KMS-11 (cell line): Measurements from ENCODE around the gene CSKMT.

Experiments
- H2AFZ ChIP-seq: fragments of 200-600 bp; sonication (generic); 2 replicates; pipeline ENCODE4 v1.6.1; 2016; ENCODE audit warnings: antibody characterized with exemption, mixed run types, low read depth
- H3K27ac ChIP-seq: fragments of 200-600 bp; sonication (generic); 2 replicates; pipeline ENCODE4 v1.6.1; 2016; ENCODE audit warnings: mild to moderate bottlenecking, mixed run types
- H3K27me3 ChIP-seq: fragments of 200-600 bp; sonication (generic); 2 replicates; pipeline ENCODE4 v1.6.1; 2017; ENCODE audit warnings: mild to moderate bottlenecking, low read depth, mixed run types, moderate library complexity; ENCODE audit not compliant: insufficient read depth
- H3K36me3 ChIP-seq: fragments of 200-600 bp; sonication (generic); 2 replicates; pipeline ENCODE4 v1.6.1; 2017; ENCODE audit warnings: mild to moderate bottlenecking, mixed run types; ENCODE audit not compliant: insufficient read depth
- H3K4me1 ChIP-seq: fragments of 200-600 bp; sonication (generic); 2 replicates; pipeline ENCODE4 v1.6.1; 2016; ENCODE audit warnings: mild to moderate bottlenecking, low read depth, mixed run types; ENCODE audit not compliant: poor library complexity, severe bottlenecking
- H3K4me2 ChIP-seq: fragments of 200-600 bp; sonication (generic); 2 replicates; pipeline ENCODE4 v1.7.0; 2016; ENCODE audit warnings: mild to moderate bottlenecking, mixed run types
- H3K4me3 ChIP-seq: fragments of 200-600 bp; sonication (generic); IDR thresholded peaks from 2 replicates; pipeline ENCODE4 v1.6.1; 2017; ENCODE audit warnings: low read depth, low read length, mixed read lengths; ENCODE audit not compliant: insufficient read depth
- H3K79me2 ChIP-seq: fragments of 200-600 bp; sonication (generic); 2 replicates; pipeline ENCODE4 v1.6.1; 2016; ENCODE audit warnings: low read depth, mixed run types; ENCODE audit not compliant: insufficient read depth
- H3K9ac ChIP-seq: fragments of 200-600 bp; sonication (generic); 2 replicates; pipeline ENCODE4 v1.6.1; 2016; ENCODE audit warnings: mild to moderate bottlenecking, mixed run types
- H4K20me1 ChIP-seq: fragments of 200-600 bp; sonication (generic); 2 replicates; pipeline ENCODE4 v1.6.1; 2016; ENCODE audit warnings: mild to moderate bottlenecking, mixed run types; ENCODE audit not compliant: insufficient read depth
- CTCF ChIP-seq: fragments of 200-600 bp; sonication (generic); conservative IDR thresholded peaks from 2 replicates; pipeline ENCODE4 v1.6.1; 2017; ENCODE audit warnings: low read depth, mild to moderate bottlenecking, antibody characterized with exemption, low read length, moderate library complexity, mixed read lengths

Gene CSKMT

GRCh38 chr11:62652161-62653006, 12.7 kb upstream of the CSKMT start:
- Histone ChIP-seq H3K27ac (peak overlapping the region; percentile 78), H3K4me2 (peak overlapping the region; percentile 71), H4K20me1 (no peaks in the 10 kb centered on the region), H3K4me3 (peak overlapping the region; percentile 32), H2AFZ (peak overlapping the region; percentile 72; the same call in 1 of the 2 replicates), H3K27me3 (no peaks in the 10 kb centered on the region), H3K79me2 (peaks cover 29% of the 10 kb centered on the region; the same call in 1 of the 2 replicates), H3K9ac (peak overlapping the region; percentile 72), H3K36me3 (no peaks in the 10 kb centered on the region), H3K4me1 (peaks cover 22% of the 10 kb centered on the region)
- TF ChIP-seq CTCF, result no peak

GRCh38 chr11:62654297-62654696, 10.8 kb upstream of the CSKMT start:
- no peak overlapping the region for H3K4me2 ChIP-seq

GRCh38 chr11:62656796-62657429, 8.2 kb upstream of the CSKMT start:
- Histone ChIP-seq H3K27ac (no peak overlapping the region), H3K36me3 (no peaks in the 10 kb centered on the region), H3K4me1 (peaks cover 6% of the 10 kb centered on the region), H3K9ac (no peak overlapping the region), H3K27me3 (no peaks in the 10 kb centered on the region), H3K79me2 (peaks cover 12% of the 10 kb centered on the region; the same call in 1 of the 2 replicates), H4K20me1 (no peaks in the 10 kb centered on the region), H3K4me2 (no peak overlapping the region), H3K4me3 (no peak overlapping the region), H2AFZ (no peak overlapping the region)
- no peak for TF ChIP-seq CTCF

More at GRCh38 chr11:62654297-62654696, 10.8 kb upstream of the CSKMT start:
- H2AFZ ChIP-seq, result peak overlapping the region; percentile 16; the same call in 1 of the 2 replicates
- no peak overlapping the region for H3K27ac ChIP-seq
- no peaks in the 10 kb centered on the region for H3K36me3 ChIP-seq
- H4K20me1 ChIP-seq, result no peaks in the 10 kb centered on the region
- no peak overlapping the region for H3K9ac ChIP-seq
- no peak overlapping the region for H3K4me3 ChIP-seq
- peaks cover 29% of the 10 kb centered on the region; the same call in 1 of the 2 replicates for H3K79me2 ChIP-seq
- H3K27me3 ChIP-seq, result no peaks in the 10 kb centered on the region
- H3K4me1 ChIP-seq, result peaks cover 16% of the 10 kb centered on the region
- TF ChIP-seq CTCF, result no peak

- Histone ChIP-seq H3K36me3 (no peaks in the 10 kb centered on the region), H3K27ac (peak overlapping the region; percentile 45; the same call in 1 of the 2 replicates), H3K4me3 (no peak overlapping the region), H3K9ac (peak overlapping the region; percentile 67; the same call in 1 of the 2 replicates), H3K79me2 (no peaks in the 10 kb centered on the region), H4K20me1 (no peaks in the 10 kb centered on the region), H2AFZ (peak overlapping the region; percentile 84), H3K4me2 (peak overlapping the region; percentile 71), H3K4me1 (peaks cover 9% of the 10 kb centered on the region), H3K27me3 (no peaks in the 10 kb centered on the region)
- no peak for TF ChIP-seq CTCF
These were observed 572 bp upstream of the CSKMT start for GRCh38 chr11:62664405-62665074.
